GM23338 (cell line): Measurements from ENCODE around the gene SNX14. TPM values are rescaled to one million over a fixed set of nuclear protein-coding genes. Genes with fewer than 3 reads are reported as not detected.

Experiments
- ATAC-seq: fragments of 200-7000 bp; cut with Tn5 transposase; 3 replicates; pipeline ENCODE4 v1.9.1; 2020
- DNase-seq: peaks from one replicate; pipeline ENCODE4 v3.0.0-alpha.2; 2015; ENCODE audit warnings: low spot score
- H2AFZ ChIP-seq: fragments of 200-600 bp; sonication (generic); 2 replicates; pipeline ENCODE4 v1.8.0; 2016; ENCODE audit warnings: antibody characterized with exemption, mild to moderate bottlenecking, moderate library complexity
- H3F3A ChIP-seq: fragments of 200-600 bp; sonication (generic); replicated peaks from 2 replicates; pipeline ENCODE4 v1.8.0; 2017; ENCODE audit warnings: antibody characterized with exemption, mixed run types, low read depth
- H3K27ac ChIP-seq: fragments of 200-600 bp; sonication (generic); 2 replicates; pipeline ENCODE4 v1.6.1; 2016; ENCODE audit warnings: low read depth
- H3K27me3 ChIP-seq: fragments of 200-600 bp; sonication (generic); 2 replicates; pipeline ENCODE4 v1.8.0; 2016; ENCODE audit warnings: mild to moderate bottlenecking, mixed run types, moderate library complexity; ENCODE audit not compliant: insufficient read depth
- H3K36me3 ChIP-seq: fragments of 200-600 bp; sonication (generic); 2 replicates; pipeline ENCODE4 v1.8.0; 2016; ENCODE audit warnings: mild to moderate bottlenecking; ENCODE audit not compliant: insufficient read depth
- H3K4me1 ChIP-seq: fragments of 200-600 bp; sonication (generic); 2 replicates; pipeline ENCODE4 v1.8.0; 2016; ENCODE audit warnings: mild to moderate bottlenecking, moderate library complexity; ENCODE audit not compliant: insufficient read depth
- H3K4me2 ChIP-seq: fragments of 200-600 bp; sonication (generic); 2 replicates; pipeline ENCODE4 v1.7.1; 2017; ENCODE audit warnings: mixed run types
- H3K4me3 ChIP-seq: fragments of 200-600 bp; sonication (generic); 2 replicates; pipeline ENCODE4 v1.6.1; 2016; ENCODE audit warnings: mixed run types
- H3K79me2 ChIP-seq: fragments of 200-600 bp; sonication (generic); replicated peaks from 2 replicates; pipeline ENCODE4 v1.8.0; 2017; ENCODE audit warnings: mild to moderate bottlenecking; ENCODE audit not compliant: insufficient read depth
- H3K9me2 ChIP-seq: fragments of 200-600 bp; sonication (generic); 2 replicates; pipeline ENCODE4 v1.8.0; 2017; ENCODE audit not compliant: insufficient read depth
- H4K20me1 ChIP-seq: fragments of 200-600 bp; sonication (generic); replicated peaks from 2 replicates; pipeline ENCODE4 v1.8.0; 2017; ENCODE audit warnings: mild to moderate bottlenecking; ENCODE audit not compliant: insufficient read depth
- H3K27ac Mint-ChIP-seq: 2 replicates; pipeline ENCODE4 v1.8.0; 2020; ENCODE audit warnings: inconsistent platforms, mild to moderate bottlenecking, moderate library complexity, mixed read lengths
- H3K27me3 Mint-ChIP-seq: 3 replicates; pipeline ENCODE4 v1.8.0; 2022; ENCODE audit warnings: low read depth, mild to moderate bottlenecking, moderate library complexity, mixed read lengths, inconsistent platforms; ENCODE audit not compliant: insufficient read depth, poor library complexity
- H3K36me3 Mint-ChIP-seq: 3 replicates; pipeline ENCODE4 v1.8.0; 2021; ENCODE audit warnings: low read depth, mild to moderate bottlenecking, inconsistent platforms, moderate library complexity, mixed read lengths
- H3K4me1 Mint-ChIP-seq: 3 replicates; pipeline ENCODE4 v1.8.0; 2020; ENCODE audit warnings: mild to moderate bottlenecking, inconsistent platforms, mixed read lengths
- H3K4me3 Mint-ChIP-seq: 3 replicates; pipeline ENCODE4 v1.8.0; 2021; ENCODE audit warnings: moderate library complexity, mild to moderate bottlenecking, inconsistent platforms, mixed read lengths
- H3K9me3 Mint-ChIP-seq: 3 replicates; pipeline ENCODE4 v1.8.0; 2020; ENCODE audit warnings: moderate library complexity, mild to moderate bottlenecking, inconsistent platforms, mixed read lengths
- EZH2 ChIP-seq: fragments of 200-600 bp; sonication (generic); IDR thresholded peaks from one replicate; pipeline ENCODE4 v1.8.0; 2017; ENCODE audit warnings: antibody characterized with exemption, mild to moderate bottlenecking, low read depth; ENCODE audit not compliant: unreplicated experiment
- polyA plus RNA-seq: library from polyadenylated mRNA; unstranded; fragments of >200 nt; fragmentation: Nextera tagmentation; extraction: Ambion mirVana; gene quantifications from 2 replicates; pipeline ENCODE4 v1.2.1, GENCODE V29; 2016
- total RNA-seq: library from RNA; depleted of rRNA; stranded (reverse); fragments of >200 nt; shearing (Covaris generic); gene quantifications from 2 replicates; pipeline ENCODE4 v1.2.3, GENCODE V29; 2014
- TF ChIP-seq, protein P1 (sequence below): IDR thresholded peaks from 2 replicates; pipeline ENCODE4 v1.6.1; 2016; ENCODE audit warnings: antibody characterized with exemption
- TF ChIP-seq, protein P2 (sequence below): fragments of 250-450 bp; sonication (Bioruptor Pico); IDR thresholded peaks from 2 replicates; pipeline ENCODE4 v1.5.0; 2020; ENCODE audit warnings: mild to moderate bottlenecking, moderate library complexity
- TF ChIP-seq, protein P3 (sequence below), 2 experiments: fragments of 200-600 bp in 1 of 2; sonication (generic) in 1 of 2; conservative IDR thresholded peaks; 2 replicates each; pipeline versions ENCODE4 v1.5.1 to v1.6.1; 2016 to 2017; ENCODE audit warnings: antibody characterized with exemption in 2 of 2, low read depth in 2 of 2, mild to moderate bottlenecking in 2 of 2, moderate library complexity in 1 of 2

Gene SNX14
- total and polyA plus RNA-seq, 2 experiments from 2014 or later = 23.1 to 32.0 TPM

DNA sequence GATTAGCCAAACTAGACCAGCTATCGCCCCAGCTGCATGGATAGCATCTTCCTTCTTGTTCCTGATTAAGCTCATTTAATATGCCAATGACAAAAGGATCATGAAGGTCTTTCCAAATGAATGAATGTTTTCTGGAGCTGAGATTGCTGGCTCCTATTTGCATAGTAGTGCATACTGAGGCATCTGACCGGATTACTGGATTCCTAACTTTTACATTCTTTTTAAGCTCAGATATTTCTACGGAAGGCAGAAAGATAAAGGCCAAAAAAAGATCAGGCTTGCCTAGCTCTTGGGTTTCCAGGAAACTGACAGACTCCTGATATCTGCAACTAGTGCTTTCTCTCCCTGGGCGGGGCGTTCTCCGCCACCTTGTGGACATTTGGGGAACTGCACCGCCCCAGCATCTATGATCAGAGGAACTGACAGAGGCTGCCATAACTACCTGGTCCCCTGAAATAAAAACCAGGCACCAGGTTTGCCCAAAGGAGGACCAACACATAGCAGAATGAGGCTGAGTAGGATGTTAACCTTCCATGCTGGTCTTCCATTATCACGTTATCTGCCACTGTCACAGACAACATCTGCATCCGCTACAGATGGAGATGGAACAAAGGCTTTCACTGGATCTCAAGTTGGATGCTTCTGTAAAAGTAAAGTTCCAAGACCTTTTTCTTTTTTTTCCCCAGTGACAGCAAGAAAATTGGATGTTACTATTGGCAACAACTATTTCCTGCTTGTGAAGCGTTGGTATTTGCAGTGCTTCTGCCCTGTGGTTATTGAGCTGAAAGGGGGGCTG lies 110.6 kb downstream of the SNX14 start:
- peak; percentile 99 for ATAC-seq
- no peaks in the 10 kb centered on the region for H3F3A ChIP-seq

DNA sequence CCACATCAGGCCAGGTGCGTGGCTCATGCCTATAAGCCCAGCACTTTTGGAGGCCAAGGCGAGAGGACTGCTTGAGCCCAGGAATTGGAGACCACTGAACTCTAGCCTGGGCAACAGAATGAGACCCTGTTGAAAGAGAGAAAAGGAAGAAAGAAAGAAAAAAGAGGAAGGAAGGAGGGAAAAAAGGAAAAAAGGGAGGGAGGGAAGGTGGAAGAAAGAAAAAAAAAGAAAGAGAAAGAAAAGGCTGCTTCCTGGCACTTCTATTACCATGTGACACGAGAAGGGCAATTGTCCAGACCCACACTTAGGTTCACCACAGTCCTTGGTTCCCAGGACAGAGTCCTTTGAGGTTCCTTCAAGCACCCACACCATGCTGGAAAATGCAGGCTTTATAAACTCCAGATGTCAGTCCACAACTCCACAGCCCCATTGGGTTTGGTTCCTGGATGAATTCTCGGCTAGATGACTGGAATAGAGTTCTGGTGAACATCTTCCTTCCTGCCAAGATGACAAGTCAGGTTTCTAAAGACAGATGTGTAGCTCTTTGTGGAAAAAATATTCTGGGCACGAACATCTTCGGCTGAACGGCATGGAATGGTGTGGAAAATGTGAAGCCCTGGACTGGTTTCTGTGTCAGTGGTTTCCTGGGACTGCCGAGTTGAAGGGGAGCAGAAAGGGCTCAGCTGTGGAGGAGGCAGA lies 111.3 kb downstream of the SNX14 start:
- ATAC-seq (no peak), DNase-seq (no peak)
- no peaks in the 10 kb centered on the region for H3K9me2 ChIP-seq
- no peaks in the 10 kb centered on the region for H3K36me3 ChIP-seq
- H3F3A ChIP-seq = no peaks in the 10 kb centered on the region
- H3K27ac ChIP-seq = no peak overlapping the region
- no peaks in the 10 kb centered on the region for H3K27me3 ChIP-seq
- no peak overlapping the region for H3K4me2 ChIP-seq
- no peaks in the 10 kb centered on the region for H3K79me2 ChIP-seq
- Mint-ChIP-seq H3K4me1 (peaks cover 5% of the 10 kb centered on the region; the same call in 1 of the 3 replicates), H3K9me3 (peaks cover 4% of the 10 kb centered on the region; the same call in 1 of the 3 replicates), H3K27me3 (no peaks in the 10 kb centered on the region), H3K4me3 (no peak overlapping the region), H3K27ac (no peak overlapping the region), H3K36me3 (no peaks in the 10 kb centered on the region)
- H4K20me1 ChIP-seq = no peaks in the 10 kb centered on the region
- H3K4me3 ChIP-seq = no peak overlapping the region
- no peaks in the 10 kb centered on the region for H3K4me1 ChIP-seq
- peak overlapping the region; percentile 82; the same call in 1 of the 2 replicates for H2AFZ ChIP-seq
- TF ChIP-seq, protein P1, sequence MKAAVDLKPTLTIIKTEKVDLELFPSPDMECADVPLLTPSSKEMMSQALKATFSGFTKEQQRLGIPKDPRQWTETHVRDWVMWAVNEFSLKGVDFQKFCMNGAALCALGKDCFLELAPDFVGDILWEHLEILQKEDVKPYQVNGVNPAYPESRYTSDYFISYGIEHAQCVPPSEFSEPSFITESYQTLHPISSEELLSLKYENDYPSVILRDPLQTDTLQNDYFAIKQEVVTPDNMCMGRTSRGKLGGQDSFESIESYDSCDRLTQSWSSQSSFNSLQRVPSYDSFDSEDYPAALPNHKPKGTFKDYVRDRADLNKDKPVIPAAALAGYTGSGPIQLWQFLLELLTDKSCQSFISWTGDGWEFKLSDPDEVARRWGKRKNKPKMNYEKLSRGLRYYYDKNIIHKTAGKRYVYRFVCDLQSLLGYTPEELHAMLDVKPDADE = no peak
- TF ChIP-seq, protein P2, sequence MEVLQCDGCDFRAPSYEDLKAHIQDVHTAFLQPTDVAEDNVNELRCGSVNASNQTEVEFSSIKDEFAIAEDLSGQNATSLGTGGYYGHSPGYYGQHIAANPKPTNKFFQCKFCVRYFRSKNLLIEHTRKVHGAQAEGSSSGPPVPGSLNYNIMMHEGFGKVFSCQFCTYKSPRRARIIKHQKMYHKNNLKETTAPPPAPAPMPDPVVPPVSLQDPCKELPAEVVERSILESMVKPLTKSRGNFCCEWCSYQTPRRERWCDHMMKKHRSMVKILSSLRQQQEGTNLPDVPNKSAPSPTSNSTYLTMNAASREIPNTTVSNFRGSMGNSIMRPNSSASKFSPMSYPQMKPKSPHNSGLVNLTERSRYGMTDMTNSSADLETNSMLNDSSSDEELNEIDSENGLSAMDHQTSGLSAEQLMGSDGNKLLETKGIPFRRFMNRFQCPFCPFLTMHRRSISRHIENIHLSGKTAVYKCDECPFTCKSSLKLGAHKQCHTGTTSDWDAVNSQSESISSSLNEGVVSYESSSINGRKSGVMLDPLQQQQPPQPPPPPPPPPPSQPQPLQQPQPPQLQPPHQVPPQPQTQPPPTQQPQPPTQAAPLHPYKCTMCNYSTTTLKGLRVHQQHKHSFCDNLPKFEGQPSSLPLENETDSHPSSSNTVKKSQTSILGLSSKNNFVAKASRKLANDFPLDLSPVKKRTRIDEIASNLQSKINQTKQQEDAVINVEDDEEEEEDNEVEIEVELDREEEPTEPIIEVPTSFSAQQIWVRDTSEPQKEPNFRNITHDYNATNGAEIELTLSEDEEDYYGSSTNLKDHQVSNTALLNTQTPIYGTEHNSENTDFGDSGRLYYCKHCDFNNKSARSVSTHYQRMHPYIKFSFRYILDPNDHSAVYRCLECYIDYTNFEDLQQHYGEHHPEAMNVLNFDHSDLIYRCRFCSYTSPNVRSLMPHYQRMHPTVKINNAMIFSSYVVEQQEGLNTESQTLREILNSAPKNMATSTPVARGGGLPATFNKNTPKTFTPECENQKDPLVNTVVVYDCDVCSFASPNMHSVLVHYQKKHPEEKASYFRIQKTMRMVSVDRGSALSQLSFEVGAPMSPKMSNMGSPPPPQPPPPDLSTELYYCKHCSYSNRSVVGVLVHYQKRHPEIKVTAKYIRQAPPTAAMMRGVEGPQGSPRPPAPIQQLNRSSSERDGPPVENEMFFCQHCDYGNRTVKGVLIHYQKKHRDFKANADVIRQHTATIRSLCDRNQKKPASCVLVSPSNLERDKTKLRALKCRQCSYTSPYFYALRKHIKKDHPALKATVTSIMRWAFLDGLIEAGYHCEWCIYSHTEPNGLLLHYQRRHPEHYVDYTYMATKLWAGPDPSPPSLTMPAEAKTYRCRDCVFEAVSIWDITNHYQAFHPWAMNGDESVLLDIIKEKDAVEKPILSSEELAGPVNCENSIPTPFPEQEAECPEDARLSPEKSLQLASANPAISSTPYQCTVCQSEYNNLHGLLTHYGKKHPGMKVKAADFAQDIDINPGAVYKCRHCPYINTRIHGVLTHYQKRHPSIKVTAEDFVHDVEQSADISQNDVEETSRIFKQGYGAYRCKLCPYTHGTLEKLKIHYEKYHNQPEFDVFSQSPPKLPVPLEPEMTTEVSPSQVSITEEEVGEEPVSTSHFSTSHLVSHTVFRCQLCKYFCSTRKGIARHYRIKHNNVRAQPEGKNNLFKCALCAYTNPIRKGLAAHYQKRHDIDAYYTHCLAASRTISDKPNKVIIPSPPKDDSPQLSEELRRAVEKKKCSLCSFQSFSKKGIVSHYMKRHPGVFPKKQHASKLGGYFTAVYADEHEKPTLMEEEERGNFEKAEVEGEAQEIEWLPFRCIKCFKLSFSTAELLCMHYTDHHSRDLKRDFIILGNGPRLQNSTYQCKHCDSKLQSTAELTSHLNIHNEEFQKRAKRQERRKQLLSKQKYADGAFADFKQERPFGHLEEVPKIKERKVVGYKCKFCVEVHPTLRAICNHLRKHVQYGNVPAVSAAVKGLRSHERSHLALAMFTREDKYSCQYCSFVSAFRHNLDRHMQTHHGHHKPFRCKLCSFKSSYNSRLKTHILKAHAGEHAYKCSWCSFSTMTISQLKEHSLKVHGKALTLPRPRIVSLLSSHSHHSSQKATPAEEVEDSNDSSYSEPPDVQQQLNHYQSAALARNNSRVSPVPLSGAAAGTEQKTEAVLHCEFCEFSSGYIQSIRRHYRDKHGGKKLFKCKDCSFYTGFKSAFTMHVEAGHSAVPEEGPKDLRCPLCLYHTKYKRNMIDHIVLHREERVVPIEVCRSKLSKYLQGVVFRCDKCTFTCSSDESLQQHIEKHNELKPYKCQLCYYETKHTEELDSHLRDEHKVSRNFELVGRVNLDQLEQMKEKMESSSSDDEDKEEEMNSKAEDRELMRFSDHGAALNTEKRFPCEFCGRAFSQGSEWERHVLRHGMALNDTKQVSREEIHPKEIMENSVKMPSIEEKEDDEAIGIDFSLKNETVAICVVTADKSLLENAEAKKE (CRISPR knock-in tag) = no peak

More for the DNA sequence above, 110.6 kb downstream of the SNX14 start:
- peak; percentile 79 for DNase-seq
- Histone ChIP-seq H2AFZ (peak overlapping the region; percentile 82; the same call in 1 of the 2 replicates), H3K36me3 (no peaks in the 10 kb centered on the region), H3K27me3 (no peaks in the 10 kb centered on the region), H4K20me1 (no peaks in the 10 kb centered on the region), H3K4me2 (no peak overlapping the region), H3K27ac (no peak overlapping the region), H3K79me2 (no peaks in the 10 kb centered on the region), H3K4me1 (no peaks in the 10 kb centered on the region), H3K4me3 (no peak overlapping the region), H3K9me2 (no peaks in the 10 kb centered on the region)
- no peak overlapping the region for H3K27ac Mint-ChIP-seq
- peaks cover under 1% of the 10 kb centered on the region for H3K27me3 Mint-ChIP-seq
- H3K36me3 Mint-ChIP-seq = no peaks in the 10 kb centered on the region
- H3K4me3 Mint-ChIP-seq = no peak overlapping the region
- H3K4me1 Mint-ChIP-seq = peaks cover 5% of the 10 kb centered on the region; the same call in 1 of the 3 replicates
- no peak for TF ChIP-seq EZH2
- TF ChIP-seq, protein P3, sequence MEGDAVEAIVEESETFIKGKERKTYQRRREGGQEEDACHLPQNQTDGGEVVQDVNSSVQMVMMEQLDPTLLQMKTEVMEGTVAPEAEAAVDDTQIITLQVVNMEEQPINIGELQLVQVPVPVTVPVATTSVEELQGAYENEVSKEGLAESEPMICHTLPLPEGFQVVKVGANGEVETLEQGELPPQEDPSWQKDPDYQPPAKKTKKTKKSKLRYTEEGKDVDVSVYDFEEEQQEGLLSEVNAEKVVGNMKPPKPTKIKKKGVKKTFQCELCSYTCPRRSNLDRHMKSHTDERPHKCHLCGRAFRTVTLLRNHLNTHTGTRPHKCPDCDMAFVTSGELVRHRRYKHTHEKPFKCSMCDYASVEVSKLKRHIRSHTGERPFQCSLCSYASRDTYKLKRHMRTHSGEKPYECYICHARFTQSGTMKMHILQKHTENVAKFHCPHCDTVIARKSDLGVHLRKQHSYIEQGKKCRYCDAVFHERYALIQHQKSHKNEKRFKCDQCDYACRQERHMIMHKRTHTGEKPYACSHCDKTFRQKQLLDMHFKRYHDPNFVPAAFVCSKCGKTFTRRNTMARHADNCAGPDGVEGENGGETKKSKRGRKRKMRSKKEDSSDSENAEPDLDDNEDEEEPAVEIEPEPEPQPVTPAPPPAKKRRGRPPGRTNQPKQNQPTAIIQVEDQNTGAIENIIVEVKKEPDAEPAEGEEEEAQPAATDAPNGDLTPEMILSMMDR (conservative IDR thresholded peaks at IDR 0.05; ENCODE audit: low read depth in 2 of 2) = peak; percentile 93 to 99
- H3K9me3 Mint-ChIP-seq = no peaks in the 10 kb centered on the region
